Measurements from ENCODE around the gene MMP17.

The MMP17 gene

GRCh38 chr12:131856366-131857097 lies 28.3 kb downstream of the MMP17 start:
- DNase-seq (ENCODE audit: low spot score) = no peak
- TF ChIP-seq CTCF (IDR thresholded peaks at IDR 0.05; ENCODE audit: borderline replicate concordance, control extremely low read depth, extremely low read depth, insufficient read depth, missing control alignments) = no peak
- in situ Hi-C loops (cut with MboI; ENCODE audit: low sequenced_read_pairs, unreplicated experiment) = no loop called here

- DNase-seq (ENCODE audit: low spot score) = no peak
- no peak for TF ChIP-seq CTCF (IDR thresholded peaks at IDR 0.05; ENCODE audit: borderline replicate concordance, control extremely low read depth, extremely low read depth, insufficient read depth, missing control alignments)
- in situ Hi-C loops (cut with MboI; ENCODE audit: low sequenced_read_pairs, unreplicated experiment) = no loop called here
Observed at GRCh38 chr12:131857908-131858850, 30.0 kb downstream of the MMP17 start.

DNA sequence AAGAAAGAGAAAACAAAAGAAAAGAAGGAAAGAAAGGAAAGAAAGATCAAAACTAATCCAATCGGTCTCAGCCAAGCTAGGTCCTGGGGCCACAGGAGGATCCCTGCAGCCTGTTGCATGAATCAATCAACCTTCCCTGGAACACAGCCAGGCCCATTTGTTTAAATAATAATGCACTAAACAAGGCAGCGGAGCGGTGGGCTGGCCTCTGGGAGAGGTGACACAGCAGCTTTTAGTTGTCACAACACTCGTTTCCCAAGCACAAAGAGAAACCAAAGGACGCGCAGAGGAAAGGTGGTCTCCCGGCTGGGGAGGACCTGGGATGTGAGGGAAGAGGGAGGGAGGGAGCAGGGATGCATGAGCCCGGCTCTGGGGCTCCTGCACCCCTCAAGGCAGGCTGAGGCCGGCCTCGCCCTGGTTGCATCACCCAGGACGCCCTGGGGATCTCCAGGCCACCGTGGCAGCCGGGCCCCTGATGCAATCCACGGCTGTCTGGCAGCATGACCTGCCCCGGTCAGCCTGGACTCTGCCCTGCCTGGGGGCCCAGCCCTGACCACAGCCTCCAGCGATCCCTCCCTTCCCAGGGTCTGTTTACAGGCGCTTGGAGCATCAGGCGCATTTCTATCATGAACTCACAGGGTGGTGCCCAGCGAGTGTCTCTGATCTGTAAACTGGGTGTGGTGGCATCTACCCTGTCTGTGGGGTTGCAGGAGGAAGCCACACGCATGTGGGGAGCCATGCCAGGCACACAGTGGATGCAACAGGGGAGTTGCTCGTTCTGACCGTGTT lies 32.5 kb downstream of the MMP17 start:
- no peak for TF ChIP-seq CTCF (IDR thresholded peaks at IDR 0.05; ENCODE audit: borderline replicate concordance, control extremely low read depth, extremely low read depth, insufficient read depth, missing control alignments)
- DNase-seq (ENCODE audit: low spot score) = no peak
- in situ Hi-C loops (cut with MboI; ENCODE audit: low sequenced_read_pairs, unreplicated experiment) = no loop called here

- no peak for DNase-seq (ENCODE audit: low spot score)
- no peak for TF ChIP-seq CTCF (IDR thresholded peaks at IDR 0.05; ENCODE audit: borderline replicate concordance, control extremely low read depth, extremely low read depth, insufficient read depth, missing control alignments)
- in situ Hi-C loops (cut with MboI; ENCODE audit: low sequenced_read_pairs, unreplicated experiment) = no loop called here
Observed at GRCh38 chr12:131861261-131862083, 33.3 kb downstream of the MMP17 start.

DNA sequence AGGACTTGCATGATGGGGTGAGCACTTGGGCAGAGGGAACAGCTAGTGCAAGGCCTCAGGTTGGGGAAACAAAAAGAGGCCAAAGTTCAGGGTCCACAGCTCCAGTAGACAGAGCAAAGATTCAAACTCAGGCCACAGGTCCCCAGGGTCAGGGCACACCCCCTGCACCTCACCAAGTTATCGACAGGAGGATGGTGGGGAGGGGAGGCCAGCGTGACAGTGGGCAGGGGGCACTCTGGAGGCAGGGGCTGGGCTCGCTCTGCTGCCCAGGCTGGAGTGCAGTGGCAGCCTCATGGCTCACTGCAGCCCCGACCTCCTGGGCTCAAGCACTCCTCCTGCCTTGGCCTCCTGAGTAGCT lies 33.9 kb downstream of the MMP17 start:
- in situ Hi-C loops (cut with MboI; ENCODE audit: low sequenced_read_pairs, unreplicated experiment) = no loop called here
- no peak for DNase-seq (ENCODE audit: low spot score)
- no peak for TF ChIP-seq CTCF (IDR thresholded peaks at IDR 0.05; ENCODE audit: borderline replicate concordance, control extremely low read depth, extremely low read depth, insufficient read depth, missing control alignments)

Measured in GM13976 (cell line).